Stimulated activated CD8-positive, alpha-beta memory T cell treated with anti-CD3 and anti-CD28 coated beads, Interleukin-15, amount 100 ng/mL, for 4 hours (primary cell): ENCODE data around the gene VPS33B.
A peak's percentile ranks its signal among the peaks of the same experiment; 100 is the strongest.
"Not testable (repeated sequence)": the region's sequence is repeated elsewhere in the genome, so short reads cannot be mapped to it uniquely, and the experiment has no call there.

Experiments
- DNase-seq, 2 donors: peaks; one replicate each; pipeline ENCODE4 v3.0.0-alpha.2; 2020; ENCODE audit warnings: low read depth in 2 of 2

Gene VPS33B

DNA sequence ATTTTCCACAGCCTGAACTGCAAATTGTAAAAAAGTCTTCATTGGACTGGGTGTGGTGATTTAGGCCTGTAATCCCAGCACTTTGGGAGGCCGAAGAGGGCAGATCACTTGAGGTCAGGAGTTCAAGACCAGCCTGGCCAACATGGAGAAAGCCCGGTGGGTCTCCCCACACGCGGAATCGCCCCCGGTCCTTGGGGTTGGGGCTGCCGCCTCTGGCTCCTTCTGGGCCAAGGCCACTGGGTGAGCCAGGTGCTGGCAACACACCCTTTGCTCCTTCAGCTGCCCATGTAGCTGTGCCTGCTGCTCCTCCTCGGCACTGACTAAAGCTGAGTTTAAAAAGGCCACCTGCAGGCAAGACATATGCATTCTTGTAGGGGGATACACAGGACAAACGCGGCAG lies 9.4 kb upstream of the VPS33B start:
- DNase-seq: no peak

DNA sequence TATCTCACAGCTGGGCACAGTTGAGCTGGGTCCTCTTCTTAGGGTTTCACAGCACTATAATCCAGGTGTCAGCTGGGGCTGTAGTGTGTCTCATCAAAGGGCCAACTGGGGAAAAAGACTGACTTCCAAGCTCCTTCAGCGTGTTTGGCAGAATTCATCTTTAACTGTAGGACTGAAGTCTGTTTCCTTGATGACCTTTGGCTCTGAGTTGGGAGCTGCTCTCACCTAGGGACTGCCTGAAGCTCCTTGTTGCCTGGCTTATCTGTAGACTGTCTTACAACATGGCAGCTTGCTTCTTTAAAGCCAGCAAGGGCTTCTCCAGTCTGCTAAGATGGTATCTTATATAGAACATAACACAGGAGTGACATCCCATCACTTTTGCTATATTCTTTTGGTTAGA lies 5.3 kb upstream of the VPS33B start:
- DNase-seq: no peak

DNA sequence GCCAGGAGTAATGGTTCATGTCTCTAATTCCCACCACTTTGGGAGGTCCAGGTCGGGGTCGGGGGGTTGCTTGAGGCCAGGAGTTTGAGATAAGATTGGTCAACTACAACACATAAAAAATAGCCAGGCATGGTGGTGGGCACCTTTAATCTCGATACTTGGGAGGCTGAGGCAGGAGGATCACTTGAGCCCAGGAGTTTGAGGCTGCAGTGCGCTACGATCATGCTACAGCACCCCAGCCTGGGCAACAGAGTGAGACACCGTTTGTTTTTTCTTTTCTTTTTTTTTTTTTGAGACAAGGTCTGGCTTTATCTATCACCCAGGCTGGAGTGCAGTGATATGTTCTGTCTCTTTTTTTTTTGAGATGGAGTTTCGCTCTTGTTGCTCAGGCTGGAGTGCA lies 1.3 kb upstream of the VPS33B start:
- no peak for DNase-seq

GRCh38 chr15:91022832-91023129 lies 387 bp upstream of the VPS33B start:
- no peak for DNase-seq

- no peak for DNase-seq
Observed at GRCh38 chr15:91021516-91022074, 799 bp downstream of the VPS33B start.

DNA sequence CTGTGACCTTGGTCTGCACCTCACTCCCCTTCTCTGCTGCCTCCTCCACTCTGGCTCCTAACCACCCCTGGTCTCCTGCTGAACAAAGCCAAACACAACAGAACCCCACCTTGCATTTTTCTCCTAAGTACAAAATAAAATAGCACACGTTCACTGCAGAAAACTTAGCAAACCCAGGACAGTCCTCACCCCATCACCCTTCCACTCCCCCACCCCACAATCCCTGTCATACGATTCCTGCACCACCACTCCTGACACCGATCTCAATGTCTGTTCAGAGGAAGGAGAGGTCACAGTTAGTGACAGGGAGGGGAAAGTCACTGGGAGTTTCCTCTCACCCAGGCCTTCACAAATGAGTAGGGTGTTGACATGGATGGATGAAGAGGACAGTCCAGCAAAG lies 4.2 kb downstream of the VPS33B start:
- DNase-seq: no peak

DNA sequence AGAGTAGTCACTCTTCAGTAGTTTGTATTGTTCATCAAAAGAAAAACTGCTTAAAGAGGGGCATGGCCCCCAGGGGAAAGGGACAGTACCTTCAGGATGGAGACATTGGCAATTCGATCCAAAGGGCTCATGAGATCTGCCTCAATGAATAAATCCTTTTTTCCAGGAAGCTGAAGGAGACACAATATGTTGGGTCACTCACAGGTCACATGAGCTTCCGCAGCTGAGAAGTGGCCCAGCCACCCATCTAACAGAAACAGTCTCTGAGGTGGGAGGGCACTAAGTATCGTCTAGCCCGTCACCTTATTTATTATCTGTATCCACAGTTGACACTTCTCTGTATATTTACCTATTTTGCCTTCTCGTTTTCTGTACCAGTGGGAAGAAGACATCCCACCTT lies 4.7 kb downstream of the VPS33B start:
- DNase-seq: no peak

DNA sequence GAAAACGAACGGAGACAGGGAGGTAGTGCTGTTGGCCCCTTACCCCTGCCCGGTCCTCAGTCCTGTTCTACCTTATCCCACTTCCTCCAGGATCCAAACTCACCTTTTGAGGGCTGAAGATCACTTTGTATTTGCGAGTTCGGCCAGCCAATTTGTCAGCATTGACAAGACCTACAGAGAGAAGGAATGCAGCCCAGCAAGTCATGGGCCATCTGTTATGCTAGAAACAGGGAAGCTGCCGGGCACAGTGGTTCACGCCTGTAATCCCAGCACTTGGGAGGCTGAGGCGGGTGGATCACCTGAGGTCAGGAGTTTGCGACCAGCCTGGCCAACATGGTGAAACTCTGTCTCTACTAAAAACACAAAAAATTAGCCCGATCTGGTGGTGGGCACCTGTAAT lies 8.7 kb downstream of the VPS33B start:
- DNase-seq: not testable (repeated sequence)

DNA sequence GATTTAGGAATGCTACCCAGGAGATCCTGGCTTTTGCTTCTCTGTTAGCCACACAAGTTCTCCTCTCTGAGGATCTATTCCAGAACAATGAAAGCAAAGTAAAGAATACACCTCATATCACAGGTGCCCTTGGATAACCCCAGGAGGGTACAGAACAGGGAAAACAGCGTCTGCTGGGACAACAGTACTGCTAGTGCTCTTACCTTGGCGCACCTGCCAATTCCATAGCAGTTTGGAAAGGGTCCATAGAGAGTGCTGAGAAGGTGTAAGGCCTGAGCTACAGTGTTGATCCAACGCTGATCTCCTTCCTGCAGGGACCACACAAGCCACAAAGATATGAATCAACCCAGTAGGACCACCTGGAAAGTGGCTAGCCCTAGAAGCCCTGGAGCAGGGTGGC lies 15.1 kb downstream of the VPS33B start:
- DNase-seq: no peak

- DNase-seq: no peak
Observed at GRCh38 chr15:91001209-91001608, 21.2 kb downstream of the VPS33B start.

DNA sequence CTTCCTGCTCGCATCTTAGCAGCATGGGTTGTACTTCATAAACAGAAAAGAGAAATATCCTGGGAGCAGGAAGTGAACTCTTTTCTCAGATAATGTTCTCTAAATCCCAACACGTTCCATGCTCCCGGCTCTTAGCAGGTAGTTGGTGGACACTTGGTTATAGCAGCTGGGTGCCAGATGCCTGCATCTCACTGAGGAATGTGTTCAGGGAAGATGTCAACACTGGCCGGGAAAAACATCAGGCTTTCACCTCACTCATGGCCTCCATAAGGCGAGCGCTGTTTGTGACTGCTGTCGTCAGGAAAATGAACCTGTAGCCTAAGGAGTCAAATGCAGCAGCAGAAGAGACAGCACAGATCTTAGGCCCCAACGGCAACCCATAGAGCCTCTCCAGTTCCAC lies 23.7 kb downstream of the VPS33B start:
- DNase-seq: no peak

GRCh38 chr15:90994417-90995311 lies 27.7 kb downstream of the VPS33B start, which contains the start of gene PRC1:
Gene PRC1, minus strand, starts transcription at chr15:90994535. Its CDS starts 118 bp downstream, at chr15:90994417.
- DNase-seq: peak; percentile 92 to 93

GRCh38 chr15:90994059-90994416 lies 28.4 kb downstream of the VPS33B start:
- no peak for DNase-seq

DNA sequence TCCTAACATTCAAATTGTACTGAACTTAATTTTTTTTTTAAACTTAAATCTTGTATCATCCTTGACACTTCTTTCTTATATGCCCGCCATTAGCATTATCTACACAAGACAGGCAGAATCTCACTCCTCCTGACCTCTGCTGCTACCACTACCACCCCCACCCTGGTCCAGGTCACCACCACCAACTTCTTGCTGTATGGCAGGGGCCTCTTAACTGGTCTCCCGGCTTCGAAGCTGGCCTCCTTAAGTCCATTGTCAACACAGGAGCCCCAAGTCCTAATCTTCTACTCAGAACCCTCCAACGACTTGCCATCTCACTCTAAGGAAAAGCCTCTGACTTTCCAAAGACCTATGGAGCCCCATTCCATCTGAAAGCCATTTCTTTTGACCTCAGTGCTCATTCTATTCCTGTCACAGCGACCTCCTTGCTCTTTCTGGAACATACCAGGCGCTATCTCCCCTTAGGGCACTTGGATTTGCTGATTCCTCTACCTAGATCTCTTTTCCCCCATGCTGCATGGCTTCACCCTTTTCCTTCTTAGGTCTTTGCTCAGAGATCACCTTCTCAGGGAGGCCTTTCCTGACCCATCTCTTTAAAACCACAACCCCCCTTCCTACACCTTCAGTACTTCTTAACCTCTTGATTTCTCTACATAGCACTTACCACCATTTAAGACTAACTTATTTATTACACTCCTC lies 30.7 kb downstream of the VPS33B start:
- no peak for DNase-seq

DNA sequence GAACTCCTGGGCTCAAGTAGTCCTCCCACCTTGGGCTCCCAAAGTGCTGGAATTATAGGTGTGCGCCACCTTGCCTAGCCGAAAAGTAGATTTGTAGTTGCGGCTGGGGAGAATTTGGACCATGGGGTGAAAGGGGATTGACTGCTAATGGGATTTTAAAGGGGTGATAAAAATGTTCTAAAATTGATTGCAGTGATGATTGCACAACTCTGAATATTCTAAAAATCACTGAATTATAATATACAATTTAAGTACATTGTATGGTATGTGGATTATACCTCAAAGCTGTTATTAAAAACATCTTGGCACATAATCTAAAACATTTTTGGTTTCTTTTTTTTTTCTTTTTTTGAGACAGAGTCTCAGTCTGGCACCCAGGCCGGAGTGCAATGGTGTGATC lies 31.9 kb downstream of the VPS33B start:
- no peak for DNase-seq

DNA sequence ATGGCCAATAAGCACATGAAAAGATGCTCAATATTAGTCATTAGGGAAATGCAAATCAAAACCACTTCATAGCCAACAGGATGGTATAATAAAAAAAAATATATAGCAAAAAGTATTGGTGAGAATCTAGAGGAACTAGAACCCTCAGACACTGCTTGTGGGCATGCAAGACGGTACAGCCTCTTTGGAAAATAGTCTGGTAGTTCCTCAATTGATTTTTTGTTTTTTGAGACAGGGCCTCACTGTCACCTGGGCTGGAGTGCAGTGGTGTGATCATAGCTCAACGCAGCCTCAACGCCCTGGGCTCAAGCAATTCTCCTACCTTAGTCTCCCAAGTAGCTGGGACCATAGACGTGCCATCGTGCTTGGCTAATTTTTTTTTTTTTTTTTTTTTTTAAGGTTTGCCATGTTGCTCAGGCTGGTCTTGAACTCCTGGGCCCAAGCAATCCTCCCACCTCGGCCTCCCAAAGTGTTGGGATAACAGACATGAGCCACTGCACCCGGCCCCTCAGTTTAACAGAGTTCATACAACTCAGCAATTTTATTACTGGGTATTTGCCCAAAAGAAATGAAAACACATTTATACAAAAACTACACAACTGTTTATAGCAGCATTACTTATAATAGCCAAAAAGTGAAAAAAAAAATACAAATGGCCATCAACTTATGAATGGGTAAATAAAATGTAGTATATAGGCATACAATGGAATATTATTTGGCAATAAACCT lies 33.2 kb downstream of the VPS33B start:
- DNase-seq: no peak

- DNase-seq: no peak
Observed at GRCh38 chr15:90988296-90988695, 34.1 kb downstream of the VPS33B start.

- DNase-seq: no peak
Observed at GRCh38 chr15:90987561-90988141, 34.7 kb downstream of the VPS33B start.

GRCh38 chr15:90986790-90987507 lies 35.4 kb downstream of the VPS33B start:
- DNase-seq: no peak

- no peak for DNase-seq
Observed at GRCh38 chr15:90982135-90982534, 40.3 kb downstream of the VPS33B start.

GRCh38 chr15:90981681-90982080 lies 40.7 kb downstream of the VPS33B start:
- no peak for DNase-seq
